Hepatocyte (in vitro differentiated cells): ENCODE data around the gene CYP3A7. TPM values are rescaled to one million over a fixed set of nuclear protein-coding genes. Genes with fewer than 3 reads are reported as not detected.

ENCODE experiments used
- DNase-seq: peaks from one replicate; pipeline ENCODE4 v3.0.0-alpha.2; 2016; ENCODE audit warnings: low spot score
- H2AFZ ChIP-seq: fragments of 200-600 bp; sonication (generic); 2 replicates; pipeline ENCODE4 v1.6.0; 2016; ENCODE audit warnings: antibody characterized with exemption, mild to moderate bottlenecking
- H3K27ac ChIP-seq: fragments of 200-600 bp; sonication (generic); 2 replicates; pipeline ENCODE4 v1.5.1; 2016; ENCODE audit warnings: mild to moderate bottlenecking
- H3K27me3 ChIP-seq: fragments of 200-600 bp; sonication (generic); 2 replicates; pipeline ENCODE4 v1.6.1; 2016
- H3K36me3 ChIP-seq: fragments of 200-600 bp; sonication (generic); replicated peaks from 2 replicates; pipeline ENCODE4 v1.5.1; 2016; ENCODE audit warnings: low read depth; ENCODE audit not compliant: insufficient read depth
- H3K4me1 ChIP-seq: fragments of 200-600 bp; sonication (generic); 2 replicates; pipeline ENCODE4 v1.5.1; 2016; ENCODE audit warnings: mild to moderate bottlenecking, moderate library complexity; ENCODE audit not compliant: insufficient read depth
- H3K4me2 ChIP-seq: fragments of 200-600 bp; sonication (generic); 2 replicates; pipeline ENCODE4 v1.6.0; 2016
- H3K4me3 ChIP-seq: fragments of 200-600 bp; sonication (generic); 2 replicates; pipeline ENCODE4 v1.5.1; 2016; ENCODE audit warnings: mild to moderate bottlenecking
- H3K79me2 ChIP-seq: fragments of 200-600 bp; sonication (generic); 2 replicates; pipeline ENCODE4 v1.6.0; 2017; ENCODE audit warnings: mild to moderate bottlenecking
- H3K9me2 ChIP-seq: fragments of 200-600 bp; sonication (generic); replicated peaks from 2 replicates; pipeline ENCODE4 v1.6.0; 2017; ENCODE audit warnings: mild to moderate bottlenecking; ENCODE audit not compliant: insufficient read depth
- H3K9me3 ChIP-seq: fragments of 200-600 bp; sonication (generic); 2 replicates; pipeline ENCODE4 v1.5.1; 2016; ENCODE audit warnings: low read depth, mild to moderate bottlenecking
- H4K20me1 ChIP-seq: fragments of 200-600 bp; sonication (generic); 2 replicates; pipeline ENCODE4 v1.6.0; 2016; ENCODE audit warnings: mild to moderate bottlenecking; ENCODE audit not compliant: insufficient read depth, poor library complexity, severe bottlenecking
- EZH2 ChIP-seq: fragments of 200-600 bp; sonication (generic); IDR thresholded peaks from 2 replicates; pipeline ENCODE4 v1.6.1; 2016; ENCODE audit warnings: antibody characterized with exemption, mild to moderate bottlenecking, borderline replicate concordance
- EZH2phosphoT487 ChIP-seq: fragments of 200-600 bp; sonication (generic); IDR thresholded peaks from one replicate; pipeline ENCODE4 v1.6.1; 2018; ENCODE audit warnings: antibody characterized with exemption, mild to moderate bottlenecking, low read depth, moderate library complexity; ENCODE audit not compliant: unreplicated experiment, severe bottlenecking
- WGBS: methylation state at CpG from one replicate; pipeline ENCODE4 v1.1.6; 2016; ENCODE audit warnings: low lambda C conversion rate; ENCODE audit errors: missing lambda C conversion rate; 5-methylcytosine and 5-hydroxymethylcytosine counted together
- polyA plus RNA-seq: library from polyadenylated mRNA; unstranded; fragments of >200 nt; fragmentation: Nextera tagmentation; extraction: Ambion mirVana; gene quantifications from 2 replicates; pipeline ENCODE4 v1.2.1, GENCODE V29; 2016
- total RNA-seq: library from RNA; depleted of rRNA; stranded (reverse); fragments of >200 nt; gene quantifications from 2 replicates; pipeline ENCODE4 v1.2.3, GENCODE V29; 2014
- TF ChIP-seq, protein P1 (sequence below): fragments of 200-600 bp; sonication (generic); IDR thresholded peaks from 2 replicates; pipeline ENCODE4 v1.5.1; 2016; ENCODE audit warnings: antibody characterized with exemption, mild to moderate bottlenecking; ENCODE audit not compliant: poor library complexity

Gene CYP3A7
- total and polyA plus RNA-seq, 2 experiments from 2014 or later = 444 to 770 TPM

DNA sequence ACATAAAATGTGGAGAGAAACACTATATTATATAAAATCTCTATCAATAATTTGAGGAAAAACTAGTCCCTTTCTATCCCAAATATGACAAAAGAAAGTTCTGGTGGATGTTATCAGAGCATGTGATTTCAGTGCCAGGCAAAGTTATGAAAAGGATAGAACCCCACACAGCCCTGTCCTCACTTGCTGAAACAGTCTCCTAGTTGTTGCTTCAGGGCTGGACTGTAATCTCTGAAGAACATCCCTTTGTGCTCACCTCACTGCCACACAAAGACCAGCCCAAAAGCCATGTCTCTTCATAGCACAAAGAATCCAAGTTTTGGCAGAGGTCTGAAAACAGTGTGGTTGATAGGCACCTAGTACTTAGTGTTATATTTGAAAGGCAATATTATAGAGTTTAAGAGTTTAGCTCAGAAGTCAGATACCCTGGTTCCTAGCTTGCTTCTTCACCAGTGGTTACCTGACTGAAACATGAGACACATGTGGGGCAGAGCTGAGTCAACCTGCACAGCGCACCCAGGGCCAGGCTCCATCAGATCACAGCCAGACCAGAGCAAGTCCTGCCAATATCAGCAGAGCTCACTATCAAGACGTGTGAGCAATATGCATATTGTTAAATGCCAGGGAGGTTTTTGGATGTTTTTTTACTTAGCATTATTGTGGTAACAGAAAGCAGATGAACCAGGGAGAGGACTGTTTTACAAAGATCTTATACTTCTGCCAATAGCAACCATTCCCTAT lies 25.0 kb downstream of the CYP3A7 start:
- Histone ChIP-seq H2AFZ (no peak overlapping the region), H3K4me3 (no peak overlapping the region), H4K20me1 (no peaks in the 10 kb centered on the region), H3K9me2 (no peaks in the 10 kb centered on the region), H3K9me3 (no peaks in the 10 kb centered on the region), H3K27ac (no peak overlapping the region), H3K4me2 (no peak overlapping the region), H3K27me3 (no peaks in the 10 kb centered on the region), H3K36me3 (no peaks in the 10 kb centered on the region), H3K79me2 (no peaks in the 10 kb centered on the region), H3K4me1 (no peaks in the 10 kb centered on the region)
- DNase-seq = no peak
- WGBS = 85% methylated on average over 2 of the region's 2 CpGs
- TF ChIP-seq, protein P1, sequence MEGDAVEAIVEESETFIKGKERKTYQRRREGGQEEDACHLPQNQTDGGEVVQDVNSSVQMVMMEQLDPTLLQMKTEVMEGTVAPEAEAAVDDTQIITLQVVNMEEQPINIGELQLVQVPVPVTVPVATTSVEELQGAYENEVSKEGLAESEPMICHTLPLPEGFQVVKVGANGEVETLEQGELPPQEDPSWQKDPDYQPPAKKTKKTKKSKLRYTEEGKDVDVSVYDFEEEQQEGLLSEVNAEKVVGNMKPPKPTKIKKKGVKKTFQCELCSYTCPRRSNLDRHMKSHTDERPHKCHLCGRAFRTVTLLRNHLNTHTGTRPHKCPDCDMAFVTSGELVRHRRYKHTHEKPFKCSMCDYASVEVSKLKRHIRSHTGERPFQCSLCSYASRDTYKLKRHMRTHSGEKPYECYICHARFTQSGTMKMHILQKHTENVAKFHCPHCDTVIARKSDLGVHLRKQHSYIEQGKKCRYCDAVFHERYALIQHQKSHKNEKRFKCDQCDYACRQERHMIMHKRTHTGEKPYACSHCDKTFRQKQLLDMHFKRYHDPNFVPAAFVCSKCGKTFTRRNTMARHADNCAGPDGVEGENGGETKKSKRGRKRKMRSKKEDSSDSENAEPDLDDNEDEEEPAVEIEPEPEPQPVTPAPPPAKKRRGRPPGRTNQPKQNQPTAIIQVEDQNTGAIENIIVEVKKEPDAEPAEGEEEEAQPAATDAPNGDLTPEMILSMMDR = no peak
- TF ChIP-seq EZH2phosphoT487 (no peak), EZH2 (no peak)

- Histone ChIP-seq H3K27ac (no peak overlapping the region), H3K9me3 (no peaks in the 10 kb centered on the region), H3K9me2 (no peaks in the 10 kb centered on the region), H2AFZ (no peak overlapping the region), H3K4me1 (no peaks in the 10 kb centered on the region), H3K27me3 (no peaks in the 10 kb centered on the region), H3K4me2 (no peak overlapping the region), H4K20me1 (no peaks in the 10 kb centered on the region), H3K4me3 (no peak overlapping the region), H3K36me3 (no peaks in the 10 kb centered on the region), H3K79me2 (no peaks in the 10 kb centered on the region)
- 96% methylated on average over 2 of the region's 2 CpGs for WGBS
- no peak for DNase-seq
- TF ChIP-seq, protein P1 = no peak
- TF ChIP-seq EZH2 (no peak), EZH2phosphoT487 (no peak)
Observed at GRCh38 chr7:99709260-99709659, 25.7 kb downstream of the CYP3A7 start.

GRCh38 chr7:99707096-99707495 lies 27.9 kb downstream of the CYP3A7 start:
- DNase-seq = no peak
- no peaks in the 10 kb centered on the region for H3K79me2 ChIP-seq
- H3K27me3 ChIP-seq = no peaks in the 10 kb centered on the region
- no peaks in the 10 kb centered on the region for H3K9me2 ChIP-seq
- no peaks in the 10 kb centered on the region for H4K20me1 ChIP-seq
- no peak for TF ChIP-seq EZH2
- TF ChIP-seq, protein P1 = no peak
- no peak for TF ChIP-seq EZH2phosphoT487
- H3K4me1 ChIP-seq = no peaks in the 10 kb centered on the region
- no peak overlapping the region for H3K27ac ChIP-seq
- no peak overlapping the region for H3K4me2 ChIP-seq
- H3K4me3 ChIP-seq = no peak overlapping the region
- no peak overlapping the region for H2AFZ ChIP-seq
- H3K36me3 ChIP-seq = no peaks in the 10 kb centered on the region
- no peaks in the 10 kb centered on the region for H3K9me3 ChIP-seq
- WGBS = 69% methylated on average over 1 of the region's 1 CpG
